ENCODE data around the gene SEC31A.
"Not testable (repeated sequence)": the region's sequence is repeated elsewhere in the genome, so short reads cannot be mapped to it uniquely, and the experiment has no call there.

DNA sequence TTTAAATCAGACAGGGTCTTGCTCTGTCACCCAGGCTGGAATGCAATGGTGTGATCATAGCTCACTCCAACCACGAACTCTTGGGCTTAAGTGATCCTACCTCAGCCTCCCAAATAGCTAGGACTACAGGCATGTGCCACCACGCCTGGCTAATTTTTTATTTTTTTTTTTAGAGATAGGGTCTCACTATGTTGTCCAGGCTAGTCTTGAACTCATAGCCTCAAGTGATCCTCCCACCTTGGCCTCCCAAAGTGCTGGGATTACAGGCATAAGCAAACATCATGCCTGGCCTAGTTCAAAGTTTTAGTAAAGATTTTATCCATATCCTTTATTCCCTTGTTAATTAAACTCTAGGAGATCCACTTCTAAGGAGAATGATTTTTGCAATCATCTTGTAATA lies 30.5 kb downstream of the SEC31A start:
- TF ChIP-seq EZH2 (IDR thresholded peaks at IDR 0.05; ENCODE audit: low read depth, unreplicated experiment); EZH2phosphoT487 (IDR thresholded peaks at IDR 0.05; ENCODE audit: unreplicated experiment); POLR2AphosphoS5 (IDR thresholded peaks at IDR 0.05; ENCODE audit: low read depth); CREB1 (CRISPR knock-in tag; IDR thresholded peaks at IDR 0.05; ENCODE audit: low read depth); JUNB (IDR thresholded peaks at IDR 0.05; ENCODE audit: unreplicated experiment): not testable (repeated sequence)
- TF ChIP-seq, protein P1, sequence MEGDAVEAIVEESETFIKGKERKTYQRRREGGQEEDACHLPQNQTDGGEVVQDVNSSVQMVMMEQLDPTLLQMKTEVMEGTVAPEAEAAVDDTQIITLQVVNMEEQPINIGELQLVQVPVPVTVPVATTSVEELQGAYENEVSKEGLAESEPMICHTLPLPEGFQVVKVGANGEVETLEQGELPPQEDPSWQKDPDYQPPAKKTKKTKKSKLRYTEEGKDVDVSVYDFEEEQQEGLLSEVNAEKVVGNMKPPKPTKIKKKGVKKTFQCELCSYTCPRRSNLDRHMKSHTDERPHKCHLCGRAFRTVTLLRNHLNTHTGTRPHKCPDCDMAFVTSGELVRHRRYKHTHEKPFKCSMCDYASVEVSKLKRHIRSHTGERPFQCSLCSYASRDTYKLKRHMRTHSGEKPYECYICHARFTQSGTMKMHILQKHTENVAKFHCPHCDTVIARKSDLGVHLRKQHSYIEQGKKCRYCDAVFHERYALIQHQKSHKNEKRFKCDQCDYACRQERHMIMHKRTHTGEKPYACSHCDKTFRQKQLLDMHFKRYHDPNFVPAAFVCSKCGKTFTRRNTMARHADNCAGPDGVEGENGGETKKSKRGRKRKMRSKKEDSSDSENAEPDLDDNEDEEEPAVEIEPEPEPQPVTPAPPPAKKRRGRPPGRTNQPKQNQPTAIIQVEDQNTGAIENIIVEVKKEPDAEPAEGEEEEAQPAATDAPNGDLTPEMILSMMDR (conservative IDR thresholded peaks at IDR 0.05; ENCODE audit: low read depth in 2 of 2): not testable (repeated sequence)
- TF ChIP-seq, protein P2, sequence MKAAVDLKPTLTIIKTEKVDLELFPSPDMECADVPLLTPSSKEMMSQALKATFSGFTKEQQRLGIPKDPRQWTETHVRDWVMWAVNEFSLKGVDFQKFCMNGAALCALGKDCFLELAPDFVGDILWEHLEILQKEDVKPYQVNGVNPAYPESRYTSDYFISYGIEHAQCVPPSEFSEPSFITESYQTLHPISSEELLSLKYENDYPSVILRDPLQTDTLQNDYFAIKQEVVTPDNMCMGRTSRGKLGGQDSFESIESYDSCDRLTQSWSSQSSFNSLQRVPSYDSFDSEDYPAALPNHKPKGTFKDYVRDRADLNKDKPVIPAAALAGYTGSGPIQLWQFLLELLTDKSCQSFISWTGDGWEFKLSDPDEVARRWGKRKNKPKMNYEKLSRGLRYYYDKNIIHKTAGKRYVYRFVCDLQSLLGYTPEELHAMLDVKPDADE (IDR thresholded peaks at IDR 0.05): not testable (repeated sequence)
- TF ChIP-seq, protein P3, sequence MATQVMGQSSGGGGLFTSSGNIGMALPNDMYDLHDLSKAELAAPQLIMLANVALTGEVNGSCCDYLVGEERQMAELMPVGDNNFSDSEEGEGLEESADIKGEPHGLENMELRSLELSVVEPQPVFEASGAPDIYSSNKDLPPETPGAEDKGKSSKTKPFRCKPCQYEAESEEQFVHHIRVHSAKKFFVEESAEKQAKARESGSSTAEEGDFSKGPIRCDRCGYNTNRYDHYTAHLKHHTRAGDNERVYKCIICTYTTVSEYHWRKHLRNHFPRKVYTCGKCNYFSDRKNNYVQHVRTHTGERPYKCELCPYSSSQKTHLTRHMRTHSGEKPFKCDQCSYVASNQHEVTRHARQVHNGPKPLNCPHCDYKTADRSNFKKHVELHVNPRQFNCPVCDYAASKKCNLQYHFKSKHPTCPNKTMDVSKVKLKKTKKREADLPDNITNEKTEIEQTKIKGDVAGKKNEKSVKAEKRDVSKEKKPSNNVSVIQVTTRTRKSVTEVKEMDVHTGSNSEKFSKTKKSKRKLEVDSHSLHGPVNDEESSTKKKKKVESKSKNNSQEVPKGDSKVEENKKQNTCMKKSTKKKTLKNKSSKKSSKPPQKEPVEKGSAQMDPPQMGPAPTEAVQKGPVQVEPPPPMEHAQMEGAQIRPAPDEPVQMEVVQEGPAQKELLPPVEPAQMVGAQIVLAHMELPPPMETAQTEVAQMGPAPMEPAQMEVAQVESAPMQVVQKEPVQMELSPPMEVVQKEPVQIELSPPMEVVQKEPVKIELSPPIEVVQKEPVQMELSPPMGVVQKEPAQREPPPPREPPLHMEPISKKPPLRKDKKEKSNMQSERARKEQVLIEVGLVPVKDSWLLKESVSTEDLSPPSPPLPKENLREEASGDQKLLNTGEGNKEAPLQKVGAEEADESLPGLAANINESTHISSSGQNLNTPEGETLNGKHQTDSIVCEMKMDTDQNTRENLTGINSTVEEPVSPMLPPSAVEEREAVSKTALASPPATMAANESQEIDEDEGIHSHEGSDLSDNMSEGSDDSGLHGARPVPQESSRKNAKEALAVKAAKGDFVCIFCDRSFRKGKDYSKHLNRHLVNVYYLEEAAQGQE (IDR thresholded peaks at IDR 0.05; ENCODE audit: unreplicated experiment): not testable (repeated sequence)

Data from GM23338 (cell line).